ENCODE measurements around the gene MBD3.
A peak's percentile ranks its signal among the peaks of the same experiment; 100 is the strongest.

MBD3 gene

GRCh38 chr19:1620502-1620901, 27.8 kb upstream of the MBD3 start:
- TF ChIP-seq, protein P1, sequence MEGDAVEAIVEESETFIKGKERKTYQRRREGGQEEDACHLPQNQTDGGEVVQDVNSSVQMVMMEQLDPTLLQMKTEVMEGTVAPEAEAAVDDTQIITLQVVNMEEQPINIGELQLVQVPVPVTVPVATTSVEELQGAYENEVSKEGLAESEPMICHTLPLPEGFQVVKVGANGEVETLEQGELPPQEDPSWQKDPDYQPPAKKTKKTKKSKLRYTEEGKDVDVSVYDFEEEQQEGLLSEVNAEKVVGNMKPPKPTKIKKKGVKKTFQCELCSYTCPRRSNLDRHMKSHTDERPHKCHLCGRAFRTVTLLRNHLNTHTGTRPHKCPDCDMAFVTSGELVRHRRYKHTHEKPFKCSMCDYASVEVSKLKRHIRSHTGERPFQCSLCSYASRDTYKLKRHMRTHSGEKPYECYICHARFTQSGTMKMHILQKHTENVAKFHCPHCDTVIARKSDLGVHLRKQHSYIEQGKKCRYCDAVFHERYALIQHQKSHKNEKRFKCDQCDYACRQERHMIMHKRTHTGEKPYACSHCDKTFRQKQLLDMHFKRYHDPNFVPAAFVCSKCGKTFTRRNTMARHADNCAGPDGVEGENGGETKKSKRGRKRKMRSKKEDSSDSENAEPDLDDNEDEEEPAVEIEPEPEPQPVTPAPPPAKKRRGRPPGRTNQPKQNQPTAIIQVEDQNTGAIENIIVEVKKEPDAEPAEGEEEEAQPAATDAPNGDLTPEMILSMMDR (IDR thresholded peaks at IDR 0.05; ENCODE audit: insufficient read depth, missing control alignments): no peak
- FAIRE-seq: no peak
- no peak for DNase-seq (ENCODE audit: insufficient read length, low spot score)

DNA sequence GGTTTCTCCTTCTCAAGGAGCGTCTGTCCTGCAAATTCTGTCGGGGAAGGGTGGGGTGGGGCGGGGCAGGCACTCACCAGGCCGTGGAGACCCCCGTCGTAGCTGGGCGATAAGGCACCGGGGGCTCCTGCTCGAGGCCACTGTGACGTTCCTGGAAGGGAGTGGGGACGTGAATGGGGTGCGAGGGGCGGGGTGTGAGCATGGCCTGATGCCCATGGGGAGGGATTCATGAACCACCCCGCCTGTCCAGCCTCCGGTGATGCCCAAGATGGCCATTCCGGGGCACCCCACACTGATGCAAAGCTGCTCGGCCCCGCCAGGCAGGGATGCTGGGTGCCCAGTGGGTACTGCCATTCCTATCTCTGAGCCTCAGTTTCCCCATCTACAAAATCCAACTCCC, 27.0 kb upstream of the MBD3 start:
- FAIRE-seq (no peak), DNase-seq (ENCODE audit: insufficient read length, low spot score) (no peak)
- TF ChIP-seq, protein P1 (IDR thresholded peaks at IDR 0.05; ENCODE audit: insufficient read depth, missing control alignments): no peak

DNA sequence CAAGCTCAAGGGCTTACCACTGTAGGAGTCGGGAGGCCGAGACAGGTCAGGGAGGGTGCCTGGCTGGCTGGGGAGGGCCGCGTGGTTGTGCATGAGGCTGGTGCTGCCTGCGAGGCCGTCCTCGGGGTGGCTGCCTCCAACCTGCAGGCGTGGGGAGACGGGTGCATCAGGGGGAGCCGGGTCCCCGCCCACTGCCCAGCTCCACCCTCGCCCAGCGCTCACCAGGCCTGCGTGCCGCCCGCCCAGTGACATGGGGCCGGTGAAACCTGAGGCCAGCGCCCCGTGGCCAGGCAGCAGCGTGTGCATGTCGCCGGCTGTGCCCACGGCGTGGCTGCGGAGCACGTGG, 26.4 kb upstream of the MBD3 start:
- DNase-seq (ENCODE audit: insufficient read length, low spot score) (no peak), FAIRE-seq (no peak)
- TF ChIP-seq, protein P1 (IDR thresholded peaks at IDR 0.05; ENCODE audit: insufficient read depth, missing control alignments): no peak

GRCh38 chr19:1618157-1619093, 25.8 kb upstream of the MBD3 start:
- TF ChIP-seq, protein P1 (IDR thresholded peaks at IDR 0.05; ENCODE audit: insufficient read depth, missing control alignments): peak; percentile 39
- FAIRE-seq (no peak), DNase-seq (ENCODE audit: insufficient read length, low spot score) (no peak)

DNA sequence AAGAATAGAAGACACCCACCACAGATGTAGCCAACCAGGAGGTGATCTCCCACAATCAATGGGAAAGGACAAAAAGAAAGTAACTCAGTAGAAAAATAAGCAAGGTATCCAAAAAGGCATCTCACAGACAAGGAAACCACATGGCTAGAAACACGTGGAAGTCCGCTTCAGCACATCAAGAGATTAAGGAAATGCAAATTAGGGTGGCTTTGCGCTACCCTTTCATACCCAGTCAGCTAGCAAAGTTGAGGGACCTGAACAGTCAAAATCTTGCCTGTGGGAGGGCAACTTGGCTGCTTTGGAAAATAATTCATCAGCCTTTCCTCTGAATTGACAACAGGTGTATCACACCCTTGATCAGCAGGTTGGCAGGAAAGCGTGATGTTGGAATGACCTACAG, 24.2 kb upstream of the MBD3 start:
- TF ChIP-seq, protein P1 (IDR thresholded peaks at IDR 0.05; ENCODE audit: insufficient read depth, missing control alignments): no peak
- DNase-seq (ENCODE audit: insufficient read length, low spot score): no peak
- no peak for FAIRE-seq

DNA sequence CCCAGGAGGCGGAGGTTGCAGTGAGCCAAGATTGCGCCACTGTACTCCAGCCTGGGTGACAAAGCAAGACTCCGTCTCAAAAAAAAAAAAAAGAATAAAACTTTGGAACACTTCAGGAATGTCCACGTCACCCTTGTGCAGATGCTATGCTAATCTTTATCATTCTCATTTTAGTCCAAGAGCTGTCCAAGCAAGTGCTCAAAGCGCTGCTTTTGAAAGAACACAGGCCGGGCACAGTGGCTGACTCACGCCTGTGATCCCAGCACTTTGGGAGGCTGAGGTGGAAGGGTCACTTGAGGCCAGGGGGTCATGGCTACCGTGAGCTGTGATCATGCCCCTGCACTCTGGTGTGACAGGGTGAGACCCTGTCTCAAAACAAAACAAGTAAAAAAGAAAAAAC, 23.7 kb upstream of the MBD3 start:
- FAIRE-seq: no peak
- TF ChIP-seq, protein P1 (IDR thresholded peaks at IDR 0.05; ENCODE audit: insufficient read depth, missing control alignments): no peak

DNA sequence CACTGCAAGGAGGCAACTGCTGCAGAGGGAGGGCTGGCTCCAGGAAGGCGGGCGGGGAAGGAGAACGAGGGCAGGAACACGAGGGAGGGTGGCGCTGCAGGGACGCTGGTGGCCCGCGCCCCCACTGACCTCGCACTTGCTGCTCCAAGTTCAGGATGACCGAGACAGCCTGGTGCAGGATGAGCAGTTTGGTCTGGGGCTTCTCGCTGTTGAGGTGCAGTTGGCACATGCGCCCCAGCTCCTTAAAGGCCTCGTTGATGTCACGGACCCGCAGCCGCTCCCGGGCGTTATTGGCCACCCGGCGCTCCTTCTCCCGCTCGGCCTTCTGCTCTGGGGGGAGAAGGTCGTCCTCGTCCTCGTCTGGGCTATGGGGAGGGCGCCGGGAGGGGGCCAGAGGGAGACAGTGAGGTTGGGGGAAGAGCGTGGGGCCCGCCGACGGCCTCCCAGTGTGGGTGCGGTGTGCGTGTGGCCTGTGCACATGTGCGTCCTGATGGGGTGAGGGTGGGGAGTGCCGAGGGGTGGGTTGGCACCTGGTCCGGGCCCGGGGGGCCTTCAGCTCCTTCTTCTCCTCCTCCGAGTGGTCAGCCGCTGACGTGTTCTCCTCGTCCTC, 22.6 kb upstream of the MBD3 start:
- DNase-seq (ENCODE audit: insufficient read length, low spot score): no peak
- TF ChIP-seq, protein P1 (IDR thresholded peaks at IDR 0.05; ENCODE audit: insufficient read depth, missing control alignments): no peak
- FAIRE-seq: no peak

More for the DNA sequence above, 23.7 kb upstream of the MBD3 start:
- DNase-seq (ENCODE audit: insufficient read length, low spot score): no peak

Measured in D721Med (cell line).